ENCODE measurements around the gene TMEM145.

TMEM145 gene

GRCh38 chr19:42366673-42367072 lies 53.6 kb downstream of the TMEM145 start:
- DNase-seq, result no peak

DNA sequence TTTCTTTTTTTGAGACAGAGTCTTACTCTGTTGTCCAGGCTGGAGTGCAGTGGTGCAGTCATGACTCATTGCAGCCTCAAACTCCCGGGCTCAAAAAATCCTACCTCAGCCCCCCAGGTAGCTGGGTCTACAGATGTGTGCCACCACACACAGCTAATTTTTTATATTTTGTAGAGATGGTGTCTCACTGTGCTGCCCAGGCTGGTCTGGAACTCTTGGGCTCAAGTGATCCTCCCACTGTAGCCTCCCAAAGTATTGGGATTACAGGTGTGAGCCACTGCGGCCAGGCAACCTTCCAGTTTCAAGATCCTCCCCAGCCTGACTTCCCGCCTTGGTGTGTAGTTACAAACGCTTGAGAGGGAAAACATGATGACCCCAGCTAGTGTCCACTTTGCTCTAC lies 54.8 kb downstream of the TMEM145 start:
- no peak for DNase-seq

GRCh38 chr19:42368360-42368759 lies 55.3 kb downstream of the TMEM145 start:
- no peak for DNase-seq

GRCh38 chr19:42368765-42369164 lies 55.7 kb downstream of the TMEM145 start:
- DNase-seq, result no peak

DNA sequence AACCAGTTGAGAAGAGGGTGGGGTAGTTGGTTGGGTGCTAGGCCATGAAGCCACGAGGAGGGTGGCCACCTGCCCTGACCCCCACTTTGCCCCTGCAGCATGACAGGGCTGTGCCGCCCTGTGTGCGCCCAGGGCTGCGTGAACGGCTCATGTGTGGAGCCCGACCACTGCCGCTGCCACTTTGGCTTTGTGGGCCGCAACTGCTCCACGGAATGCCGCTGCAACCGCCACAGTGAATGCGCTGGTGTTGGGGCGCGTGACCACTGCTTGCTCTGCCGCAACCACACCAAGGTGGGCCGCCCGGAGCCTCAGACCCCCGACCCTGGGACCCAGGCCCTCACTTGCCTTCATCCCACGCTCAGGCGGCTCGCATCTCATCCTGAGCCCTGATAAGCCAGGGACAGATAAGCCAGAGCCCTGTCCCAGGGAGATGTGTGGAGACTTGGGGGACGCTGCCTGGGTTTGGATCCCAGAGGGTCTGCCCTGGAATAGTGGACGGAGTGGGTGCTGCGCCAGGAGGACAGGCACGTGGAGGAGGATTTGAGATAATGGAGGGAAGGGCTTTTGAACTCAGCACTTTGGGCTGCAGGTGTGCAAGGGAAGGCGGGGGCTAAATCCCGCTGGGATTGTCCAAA lies 56.4 kb downstream of the TMEM145 start:
- no peak for DNase-seq

DNA sequence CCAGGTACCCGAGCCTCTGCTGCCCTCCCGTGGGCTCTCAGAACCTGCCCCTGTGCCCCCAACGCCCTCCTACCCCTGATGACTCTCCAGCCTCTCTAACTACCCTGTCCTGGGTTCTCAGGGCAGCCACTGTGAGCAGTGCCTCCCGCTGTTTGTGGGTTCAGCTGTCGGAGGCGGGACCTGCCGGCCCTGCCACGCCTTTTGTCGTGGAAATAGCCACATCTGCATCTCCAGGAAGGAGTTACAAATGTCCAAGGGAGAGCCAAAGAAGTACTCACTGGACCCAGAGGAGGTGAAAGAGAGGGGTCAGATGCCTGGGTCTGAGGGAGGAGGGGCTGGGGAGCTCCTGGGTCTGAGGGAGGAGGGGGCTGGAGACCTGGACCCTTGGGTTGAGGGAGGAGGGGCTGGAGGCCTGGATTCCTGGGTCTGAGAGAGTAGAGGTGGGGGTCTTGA lies 57.0 kb downstream of the TMEM145 start:
- no peak for DNase-seq

- no peak for DNase-seq
Observed at GRCh38 chr19:42370626-42371175, 57.6 kb downstream of the TMEM145 start.

Data from NCI-H2029 treated with DMSO at 0.1 percent for 48 hours (cell line).